Measurements from ENCODE around the gene C6orf89.
A peak's percentile ranks its signal among the peaks of the same experiment; 100 is the strongest.
"Not testable (repeated sequence)": the region's sequence is repeated elsewhere in the genome, so short reads cannot be mapped to it uniquely, and the experiment has no call there.

C6orf89 gene

DNA sequence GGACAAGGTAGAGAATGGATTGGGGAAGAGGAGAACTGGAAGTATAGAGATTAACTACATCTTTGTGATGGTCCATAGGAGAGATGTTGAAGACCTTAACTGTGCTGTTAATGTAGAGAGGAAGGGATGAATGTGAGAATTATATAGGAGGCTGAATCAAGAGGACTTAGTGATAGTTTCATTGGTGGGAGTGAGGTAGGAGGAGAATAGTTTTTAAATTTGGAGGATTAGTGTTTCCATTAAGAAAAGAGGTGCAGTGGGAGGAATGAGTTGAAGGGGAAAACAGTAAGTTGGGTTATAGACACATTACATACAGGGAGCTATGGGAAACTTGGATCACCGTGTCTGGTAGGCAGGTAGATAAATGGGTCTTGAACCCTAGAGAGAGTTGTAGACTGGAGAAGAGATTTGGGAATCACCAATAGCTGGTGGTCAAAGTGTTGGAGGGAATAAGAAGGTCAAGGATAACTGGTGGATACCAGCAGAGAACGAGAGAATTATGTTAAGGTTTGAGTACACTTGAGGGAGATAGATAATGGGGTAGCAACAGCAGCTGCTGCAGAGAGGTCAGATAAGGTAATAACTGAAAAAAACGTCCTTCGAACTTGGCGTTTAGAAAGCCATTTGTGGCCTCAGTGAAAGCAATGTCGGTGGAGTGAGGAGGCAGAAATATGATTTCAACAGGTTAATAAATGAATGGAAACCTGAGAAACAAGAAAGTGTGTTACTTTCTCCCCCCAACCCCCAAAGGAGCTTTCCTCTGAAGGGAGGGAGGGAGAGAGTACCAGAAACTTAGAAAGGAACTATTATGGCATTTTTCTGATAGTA, 3.1 kb downstream of the C6orf89 start:
- peak; percentile 25 for DNase-seq

DNA sequence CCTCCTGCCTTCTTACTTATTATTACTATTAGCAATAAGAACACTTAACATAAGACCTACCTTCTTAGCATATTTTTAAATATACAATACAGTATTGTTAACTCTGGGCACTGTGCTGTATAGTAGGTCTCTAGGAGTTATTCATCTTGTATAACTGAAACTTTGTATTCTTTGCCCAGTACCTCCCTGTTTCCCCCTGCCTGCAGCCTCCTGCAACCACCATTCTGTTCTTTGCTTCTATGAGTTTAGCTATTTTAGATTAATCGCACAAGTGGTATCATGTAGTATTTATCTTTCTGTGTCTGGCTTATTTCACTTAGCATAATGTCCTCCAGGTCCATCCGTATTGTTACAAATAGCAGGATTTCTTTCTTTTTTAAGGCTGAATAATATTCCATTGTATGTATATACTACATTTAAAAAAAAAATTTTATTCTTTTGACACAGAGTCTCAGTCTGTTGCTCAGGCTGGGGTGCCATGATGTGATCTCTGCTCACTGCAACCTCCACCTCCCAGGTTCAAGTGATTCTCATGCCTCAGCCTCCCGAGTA, 4.4 kb downstream of the C6orf89 start:
- DNase-seq, result no peak

DNA sequence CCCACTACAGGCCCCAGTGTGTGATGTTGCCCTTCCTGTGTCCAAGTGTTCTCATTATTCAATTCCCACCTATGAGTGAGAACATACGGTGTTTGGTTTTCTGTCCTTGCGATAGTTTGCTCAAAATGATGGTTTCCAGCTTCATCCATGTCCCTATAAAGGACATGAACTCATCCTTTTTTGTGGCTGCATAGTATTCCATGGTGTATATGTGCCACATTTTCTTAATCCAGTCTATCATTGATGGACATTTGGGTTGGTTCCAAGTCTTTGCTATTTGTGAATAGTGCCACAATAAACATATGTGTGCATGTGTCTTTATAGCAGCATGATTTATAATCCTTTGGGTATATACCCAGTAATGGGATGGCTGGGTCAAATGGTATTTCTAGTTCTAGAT, 5.4 kb downstream of the C6orf89 start:
- not testable (repeated sequence) for DNase-seq

DNA sequence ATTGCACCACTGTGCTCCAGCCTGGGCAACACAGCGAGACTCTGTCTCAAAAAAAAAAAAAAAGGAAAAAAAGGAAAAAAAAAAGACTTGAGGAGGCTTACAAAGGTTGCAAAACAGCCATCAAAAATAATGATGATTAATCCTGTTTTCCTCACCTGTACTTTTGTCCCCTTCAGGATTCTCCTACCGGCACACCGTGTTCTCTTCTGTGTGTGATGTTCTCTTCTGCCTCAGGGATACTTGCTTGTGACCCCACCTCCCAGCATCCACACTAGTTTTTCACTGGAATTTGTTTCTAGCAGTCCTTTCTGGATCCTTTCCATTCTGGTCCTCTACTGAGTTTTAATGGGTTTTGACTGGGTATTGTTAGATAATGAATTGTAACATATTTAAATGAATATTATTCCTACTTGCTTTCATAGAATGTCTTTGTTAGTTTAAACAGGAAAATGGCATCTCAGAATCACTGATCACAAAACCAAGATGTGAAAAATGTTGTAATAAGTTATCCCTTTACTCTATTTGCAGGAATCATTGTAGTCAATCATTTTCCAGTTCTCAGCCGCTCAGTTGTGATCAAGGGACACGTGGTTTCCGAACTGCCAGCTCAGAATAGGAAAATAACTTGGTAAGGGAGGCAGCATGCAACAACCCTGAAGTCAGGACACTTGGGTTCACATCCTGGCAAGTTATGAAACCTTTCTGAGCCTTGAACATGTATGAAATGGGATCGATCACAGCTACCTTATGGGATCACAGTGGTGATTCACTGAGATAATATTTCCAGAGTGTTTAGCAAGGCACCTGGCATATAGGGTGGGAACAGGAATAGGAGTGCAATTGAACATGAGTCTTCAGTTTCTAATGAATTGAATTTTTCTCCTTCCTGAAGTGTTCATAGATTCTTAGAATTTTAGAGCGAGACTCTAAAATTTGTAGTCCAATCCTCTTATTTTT, 8.5 kb downstream of the C6orf89 start:
- no peak for DNase-seq

DNA sequence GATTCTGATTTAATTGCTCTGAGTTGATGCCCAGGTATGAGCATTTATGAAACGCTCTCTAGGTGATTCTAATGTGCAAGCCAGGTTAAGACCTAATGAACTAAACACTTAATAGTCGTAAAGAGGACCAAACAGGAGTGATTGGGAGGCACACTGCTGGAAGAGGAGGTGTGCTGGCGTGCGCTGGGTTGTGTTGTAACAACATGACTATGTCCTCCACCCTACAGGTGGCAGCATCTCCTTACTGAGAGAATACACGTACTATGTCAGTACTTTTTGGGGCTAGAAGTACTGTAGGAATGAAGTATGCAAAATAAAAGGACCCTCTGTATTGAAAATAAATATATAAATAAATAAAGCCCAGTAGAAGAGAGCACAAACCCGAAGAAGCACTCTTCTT, 11.9 kb downstream of the C6orf89 start:
- no peak for DNase-seq

DNA sequence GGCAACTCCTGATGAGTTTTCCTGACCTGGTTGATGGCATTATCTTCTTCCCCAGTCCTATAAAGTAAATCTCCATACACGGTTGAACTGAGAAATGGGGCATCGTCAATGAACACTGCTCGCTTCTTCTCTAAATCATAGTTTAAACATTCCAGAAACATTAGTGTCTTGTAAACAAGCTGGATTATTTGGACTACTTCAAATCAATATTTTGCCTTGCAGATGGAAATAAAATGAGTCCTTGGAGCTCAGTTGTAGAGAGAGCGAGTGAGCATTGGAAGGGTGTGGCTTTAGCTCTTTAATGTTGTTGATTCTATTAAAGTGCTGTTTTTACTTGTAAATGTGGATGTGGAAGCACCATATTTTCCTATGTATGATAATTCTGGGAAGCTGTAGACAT, 18.4 kb downstream of the C6orf89 start:
- DNase-seq, result no peak

DNA sequence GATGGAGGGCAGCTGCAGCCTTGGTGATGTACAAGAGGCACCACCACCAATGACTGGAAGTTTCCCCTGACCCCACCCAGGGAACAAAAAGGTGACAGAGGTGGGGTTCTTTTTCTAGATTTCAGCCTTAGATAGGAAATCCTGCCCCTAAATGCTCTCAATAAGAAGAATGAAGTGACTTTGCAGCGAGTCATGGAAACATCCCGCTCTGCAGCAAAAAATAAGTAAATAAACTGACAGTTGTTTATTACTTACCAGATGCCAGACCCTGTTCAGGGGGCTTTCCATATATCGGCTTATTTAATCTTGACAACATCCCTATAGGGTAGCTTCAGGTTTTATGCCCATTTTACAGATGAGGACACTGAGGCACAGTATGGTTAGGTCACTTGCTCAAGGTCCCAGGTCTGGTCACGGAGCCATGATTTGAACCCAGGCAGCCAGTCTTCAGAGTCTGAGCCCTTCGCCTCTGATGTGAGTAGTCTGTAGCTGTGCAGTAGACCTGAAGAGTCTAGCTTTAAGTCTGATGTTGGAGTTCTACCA, 19.2 kb downstream of the C6orf89 start:
- DNase-seq, result no peak

DNA sequence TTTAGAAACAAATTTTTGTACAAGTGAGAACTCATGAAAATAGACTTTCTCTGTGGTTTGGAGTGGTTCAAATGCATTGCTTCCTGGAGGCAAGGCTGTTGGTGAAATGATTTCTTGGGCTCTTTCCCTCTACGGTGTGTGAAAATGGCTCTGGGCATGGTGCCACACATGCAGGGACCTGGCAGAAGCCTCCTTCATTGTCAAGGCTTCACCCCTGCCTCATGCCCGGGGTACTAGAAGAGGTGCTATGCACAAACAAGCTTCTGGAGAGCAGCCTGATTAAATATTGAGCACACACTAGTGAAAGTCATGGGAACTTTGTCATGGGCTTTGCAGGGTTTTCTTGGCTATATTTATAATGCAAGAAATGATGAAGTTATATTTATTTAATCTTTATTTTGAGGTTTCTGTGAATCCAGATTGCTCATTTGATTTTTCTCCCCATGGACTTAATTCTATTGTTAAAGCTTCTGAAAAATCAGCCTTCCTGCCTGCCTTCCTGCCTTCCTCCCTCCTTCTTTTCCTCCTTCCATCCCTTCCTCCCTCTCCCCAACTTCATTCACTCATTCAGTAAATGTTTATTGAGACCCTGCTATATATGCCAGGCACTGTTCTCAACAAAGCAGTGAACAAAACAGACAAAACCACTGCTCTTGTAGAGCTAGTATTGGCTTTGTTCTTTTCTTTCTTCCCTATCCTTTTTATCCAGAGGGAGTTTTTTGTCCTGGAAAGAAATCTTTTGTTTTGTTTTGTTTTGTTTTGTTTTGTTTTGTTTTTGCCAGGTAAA, 21.0 kb downstream of the C6orf89 start:
- DNase-seq, result peak; percentile 89

DNA sequence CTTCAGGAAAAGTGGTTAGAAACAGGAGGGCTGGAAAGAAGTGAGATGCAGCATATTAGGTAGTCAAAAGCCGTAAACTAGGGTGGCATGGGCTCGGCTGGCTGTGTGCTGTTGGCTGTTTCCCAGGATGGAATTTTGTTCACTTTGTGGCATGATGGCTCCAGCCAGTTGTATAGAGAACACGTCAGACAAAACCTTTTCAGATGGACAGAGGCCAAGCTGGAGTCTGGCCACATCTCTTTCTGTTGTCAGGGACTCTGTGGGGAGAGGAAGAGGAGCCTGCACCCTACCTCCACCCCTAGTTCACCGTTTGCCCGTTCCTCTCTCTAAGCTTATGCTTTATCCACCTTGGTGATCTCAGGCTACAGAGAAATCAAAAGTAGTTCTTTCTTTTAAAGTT, 22.0 kb downstream of the C6orf89 start:
- peak; percentile 88 for DNase-seq

DNA sequence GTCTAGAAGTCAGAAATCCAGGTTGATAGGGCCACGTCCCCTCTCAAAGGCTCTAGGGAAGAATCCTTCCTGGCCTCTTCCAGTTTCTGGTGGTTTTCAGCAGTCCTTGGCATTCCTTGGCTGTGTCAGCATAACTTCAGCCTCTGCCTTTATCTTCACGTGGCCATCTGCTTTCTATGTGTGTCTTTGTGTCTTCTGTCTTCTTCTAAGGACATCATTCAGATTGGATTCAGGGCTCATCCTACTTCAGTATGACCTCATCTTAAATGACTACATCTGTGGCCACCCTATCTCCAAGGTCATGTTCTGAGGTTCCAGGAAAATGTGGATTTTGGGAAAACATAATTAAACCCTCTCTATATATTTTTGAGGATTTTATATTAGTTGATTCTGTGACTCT, 23.0 kb downstream of the C6orf89 start:
- DNase-seq, result peak; percentile 20

DNA sequence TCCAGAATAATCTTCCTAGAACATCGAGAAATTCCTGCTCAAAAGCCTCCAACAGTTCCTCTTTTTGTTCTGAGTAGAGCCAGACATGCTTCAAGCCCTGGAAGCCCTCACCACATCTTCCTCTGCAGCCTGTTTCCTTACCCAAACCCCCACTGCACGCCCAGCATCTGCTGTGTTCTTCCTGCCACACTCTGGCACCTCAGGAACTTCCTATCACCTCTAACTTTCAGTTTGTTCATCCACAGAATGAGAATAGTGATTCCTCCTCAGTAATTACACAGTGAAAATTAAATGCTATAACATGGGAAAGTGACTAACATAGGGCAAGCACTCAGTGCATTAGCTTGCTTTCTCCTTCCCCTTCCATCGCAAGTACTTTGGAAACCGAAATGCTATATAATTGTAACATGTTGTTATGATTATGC, 26.3 kb downstream of the C6orf89 start:
- no peak for DNase-seq

DNA sequence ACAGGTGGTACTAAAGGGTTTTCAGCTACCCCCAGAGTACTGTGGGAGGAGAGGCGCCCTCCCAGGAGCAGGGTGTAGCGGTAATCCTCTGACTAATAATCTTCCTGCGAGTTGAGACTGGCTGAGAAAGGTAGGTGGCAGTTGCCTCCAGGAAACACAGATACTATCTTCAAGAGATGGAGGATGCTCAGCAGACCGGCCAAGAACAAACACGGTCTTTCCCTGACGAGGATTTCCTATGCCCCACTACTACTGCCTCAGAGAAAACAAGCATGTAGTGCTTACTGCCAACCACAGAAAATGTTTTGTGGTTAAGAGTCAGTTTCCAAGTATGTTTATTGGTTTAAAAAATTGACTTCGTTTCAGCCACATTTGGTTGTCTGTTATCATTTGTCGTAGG, 26.8 kb downstream of the C6orf89 start:
- no peak for DNase-seq

DNA sequence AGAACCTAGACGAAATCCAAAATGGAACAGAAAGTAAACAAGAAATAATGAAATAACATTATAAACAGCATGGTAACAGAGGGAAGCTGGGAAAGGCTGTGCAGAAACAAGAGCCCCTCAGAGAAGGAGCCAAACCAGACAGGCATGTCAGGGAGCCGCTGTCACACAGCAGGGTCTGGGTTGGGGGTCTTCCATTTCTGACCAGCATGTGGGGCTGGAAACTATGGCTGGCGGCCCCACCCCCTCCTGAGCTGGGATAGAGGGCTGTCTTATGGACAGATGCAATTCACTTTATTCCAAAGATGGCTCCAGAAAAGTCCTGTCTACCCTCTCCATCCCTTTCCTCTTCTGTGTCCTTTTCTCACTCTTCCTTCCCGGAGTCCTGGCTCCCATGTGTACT, 27.3 kb downstream of the C6orf89 start:
- DNase-seq, result no peak

DNA sequence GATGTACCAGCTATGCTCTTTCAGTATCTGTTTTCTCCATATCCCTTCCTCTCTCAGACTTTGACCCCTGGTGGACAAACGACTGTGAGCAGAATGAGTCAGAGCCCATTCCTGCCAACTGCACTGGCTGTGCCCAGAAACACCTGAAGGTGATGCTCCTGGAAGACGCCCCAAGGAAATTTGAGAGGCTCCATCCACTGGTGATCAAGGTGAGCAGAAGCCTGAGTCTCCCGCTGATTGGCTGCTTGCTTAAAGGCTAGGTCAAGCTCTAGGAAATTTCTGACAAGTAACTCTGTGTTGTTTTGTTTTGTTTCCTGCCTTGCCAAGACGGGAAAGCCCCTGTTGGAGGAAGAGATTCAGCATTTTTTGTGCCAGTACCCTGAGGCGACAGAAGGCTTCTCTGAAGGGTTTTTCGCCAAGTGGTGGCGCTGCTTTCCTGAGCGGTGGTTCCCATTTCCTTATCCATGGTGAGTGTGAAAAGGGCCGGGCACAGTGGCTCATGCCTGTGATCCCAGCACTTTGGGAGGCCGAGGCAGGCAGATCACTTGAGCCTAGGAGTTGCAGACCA, 28.6 kb downstream of the C6orf89 start:
- no peak for DNase-seq

DNA sequence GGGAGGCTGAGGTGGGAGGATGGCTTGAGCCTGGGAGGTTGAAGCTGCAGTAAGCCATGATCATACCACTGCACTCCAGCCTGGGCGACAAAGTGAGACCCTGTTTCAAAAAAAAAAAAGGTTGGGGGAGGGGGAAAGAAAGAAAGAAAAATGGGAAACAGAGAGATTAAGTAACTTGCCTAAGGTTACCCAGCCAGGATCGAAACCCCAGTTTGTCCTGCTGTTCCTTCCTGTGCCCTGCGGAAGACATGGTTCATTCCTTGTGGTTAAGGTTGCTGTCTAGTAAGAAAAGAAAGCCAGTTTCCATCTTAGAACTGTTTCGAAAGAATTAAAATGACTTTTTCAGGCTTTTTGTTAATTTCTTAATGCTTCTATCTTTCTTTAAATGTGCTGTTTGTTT, 29.8 kb downstream of the C6orf89 start:
- no peak for DNase-seq

DNA sequence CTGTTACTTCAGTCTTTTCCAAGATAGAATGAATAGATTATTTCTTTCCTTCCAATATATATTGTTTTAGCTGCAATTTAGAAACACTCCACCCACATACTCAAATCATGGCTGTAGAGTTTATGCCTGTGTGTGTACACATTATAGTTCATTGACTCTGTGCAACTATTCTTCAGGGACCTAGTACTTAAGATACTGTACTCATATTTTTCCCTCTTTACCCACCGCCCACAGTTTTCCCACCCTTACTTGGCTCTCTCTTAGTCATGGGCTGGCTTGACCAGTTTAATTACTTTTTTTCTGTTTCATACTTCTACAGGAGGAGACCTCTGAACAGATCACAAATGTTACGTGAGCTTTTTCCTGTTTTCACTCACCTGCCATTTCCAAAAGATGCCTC, 30.4 kb downstream of the C6orf89 start:
- no peak for DNase-seq

DNA sequence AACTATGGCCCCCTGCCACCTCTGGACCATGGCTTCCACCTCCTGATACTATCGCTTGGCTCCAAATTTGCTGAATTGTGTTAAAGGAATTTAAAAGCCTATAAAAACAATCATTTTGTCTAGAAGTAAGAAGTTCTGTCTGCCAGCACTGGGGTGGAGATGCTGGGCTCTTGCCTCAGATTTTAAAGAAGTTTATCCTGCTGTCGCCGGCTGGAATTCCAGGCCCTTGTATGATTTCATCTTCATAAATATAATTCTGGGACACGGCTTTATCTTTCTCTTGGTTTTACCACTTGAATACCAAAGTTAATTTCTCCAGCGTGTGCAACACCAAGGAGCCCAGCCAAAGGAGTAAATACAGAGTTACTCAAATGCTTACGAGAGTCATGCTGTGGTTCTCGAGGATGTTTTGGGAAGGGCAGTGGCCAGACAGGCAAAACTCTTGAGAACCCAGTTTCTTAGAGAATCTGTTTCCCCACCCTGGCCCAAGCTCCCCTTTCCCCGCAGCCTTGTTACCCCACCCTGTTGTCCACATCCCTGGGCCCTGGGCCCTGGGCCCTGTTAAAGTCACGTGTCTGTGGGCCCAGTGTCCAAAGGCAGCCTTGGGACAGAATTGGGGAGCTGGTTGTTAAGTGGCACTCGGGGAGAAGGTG, 31.9 kb downstream of the C6orf89 start:
- DNase-seq, result no peak

DNA sequence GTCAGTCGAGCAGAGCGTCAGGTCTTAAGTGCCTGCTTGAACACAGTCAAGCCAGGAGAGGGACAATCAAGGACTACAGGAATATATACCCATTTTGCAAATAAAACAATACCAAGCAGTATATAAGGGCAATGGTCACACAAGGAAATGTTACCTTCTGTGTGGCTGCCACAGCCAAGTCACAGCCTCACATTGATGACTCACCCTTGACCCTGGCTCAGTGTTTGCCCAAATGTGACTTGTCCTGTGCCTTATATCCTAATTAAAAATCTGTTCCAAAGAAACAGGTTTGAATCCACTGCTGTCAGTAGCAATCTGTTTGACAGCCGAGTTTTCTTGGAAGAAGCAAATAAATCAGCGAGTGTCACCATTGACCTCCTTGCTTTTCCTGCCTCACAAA, 34.3 kb downstream of the C6orf89 start:
- no peak for DNase-seq

DNA sequence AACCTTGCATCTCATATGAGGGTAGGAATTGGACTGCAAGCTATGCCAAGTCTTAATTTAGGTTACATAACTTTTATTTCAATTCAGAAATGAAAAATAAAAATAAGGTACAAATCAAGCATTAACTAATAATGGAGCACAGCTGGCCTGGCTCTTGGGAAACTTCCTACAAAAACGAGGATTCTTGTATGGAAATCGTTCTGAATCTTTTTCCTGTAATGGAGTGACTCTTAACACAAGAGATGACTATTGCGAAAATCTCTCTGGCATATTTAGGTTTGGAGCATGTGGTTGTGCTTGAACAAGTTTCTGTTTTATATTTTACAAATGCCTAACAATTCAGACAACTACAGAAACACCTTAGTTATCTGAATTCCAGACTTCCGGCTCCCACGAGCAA, 34.8 kb downstream of the C6orf89 start:
- no peak for DNase-seq

DNA sequence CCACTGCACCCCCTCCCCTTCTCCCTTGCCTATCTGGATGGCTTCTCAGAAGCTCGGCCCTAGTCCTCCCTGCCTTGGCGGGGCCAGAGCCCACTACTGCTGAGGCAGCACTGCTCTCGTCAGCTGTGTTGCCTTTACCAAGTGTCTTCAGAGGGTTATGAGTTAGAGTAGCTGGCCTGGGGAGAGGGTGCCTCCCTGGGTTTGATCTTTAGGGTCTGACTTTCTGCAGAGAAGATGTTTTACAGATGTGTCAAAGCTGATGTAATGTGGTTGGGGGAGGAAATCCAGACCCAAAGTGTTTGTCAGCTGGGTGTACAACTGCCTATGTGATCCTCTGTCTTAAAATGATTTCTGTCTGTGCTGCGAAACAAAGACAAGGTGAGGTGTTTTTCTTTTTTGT, 38.4 kb downstream of the C6orf89 start:
- no peak for DNase-seq

DNA sequence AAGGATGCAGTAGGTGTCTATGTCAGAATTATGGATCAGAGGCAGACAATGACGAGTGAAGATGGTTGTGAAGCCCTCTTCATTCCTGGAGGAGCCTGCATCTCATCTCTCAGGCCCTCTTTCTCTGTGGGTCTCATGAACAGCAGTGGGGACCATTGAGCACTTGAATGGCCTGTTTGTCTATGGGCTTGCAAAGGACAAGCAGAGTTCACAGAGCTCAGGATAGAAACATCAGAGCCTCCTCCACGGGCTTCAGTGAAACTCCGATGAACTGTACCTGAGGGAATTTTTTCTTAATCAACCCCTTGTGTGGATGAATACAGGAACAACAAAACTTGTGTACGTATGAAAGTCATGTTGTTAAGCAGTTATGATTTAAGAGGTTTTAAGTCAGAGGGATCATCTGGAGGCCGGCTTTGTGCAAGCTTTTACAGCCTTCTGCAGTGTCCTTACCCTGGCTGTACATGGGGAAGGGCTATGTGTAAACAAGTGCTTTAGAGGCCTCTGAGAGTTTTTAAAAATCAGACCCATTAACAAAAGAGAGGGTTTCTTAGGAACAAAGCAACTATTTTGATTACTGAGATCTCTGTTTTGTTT, 39.1 kb downstream of the C6orf89 start:
- DNase-seq, result no peak

Measured in NCI-H1092 treated with DMSO at 0.1 percent for 48 hours (cell line).